ENCODE results near the gene GBA2.

The GBA2 gene

GRCh38 chr9:35728041-35728971 lies 20.7 kb downstream of the GBA2 start:
- H3K4me3 ChIP-seq (ENCODE audit: low read depth, low read length), result peak overlapping the region; percentile 35
- TF ChIP-seq CTCF (IDR thresholded peaks at IDR 0.05; ENCODE audit: borderline replicate concordance, insufficient read depth, low read depth, low read length), result no peak

GRCh38 chr9:35727676-35728040 lies 21.4 kb downstream of the GBA2 start:
- peak overlapping the region; percentile 35 for H3K4me3 ChIP-seq (ENCODE audit: low read depth, low read length)
- no peak for TF ChIP-seq CTCF (IDR thresholded peaks at IDR 0.05; ENCODE audit: borderline replicate concordance, insufficient read depth, low read depth, low read length)

GRCh38 chr9:35726931-35727330 lies 22.1 kb downstream of the GBA2 start:
- H3K4me3 ChIP-seq (ENCODE audit: low read depth, low read length), result no peak overlapping the region
- peak; percentile 35; the same call in 1 of the 2 replicates for TF ChIP-seq CTCF (IDR thresholded peaks at IDR 0.05; ENCODE audit: borderline replicate concordance, insufficient read depth, low read depth, low read length)

GRCh38 chr9:35725362-35725761 lies 23.7 kb downstream of the GBA2 start:
- 0 out of 2 replicates have a peak, but pooled peaks have one; percentile 3 for TF ChIP-seq CTCF (IDR thresholded peaks at IDR 0.05; ENCODE audit: borderline replicate concordance, insufficient read depth, low read depth, low read length)
- no peak overlapping the region for H3K4me3 ChIP-seq (ENCODE audit: low read depth, low read length)

GRCh38 chr9:35723908-35724307 lies 25.1 kb downstream of the GBA2 start:
- no peak overlapping the region for H3K4me3 ChIP-seq (ENCODE audit: low read depth, low read length)
- no peak for TF ChIP-seq CTCF (IDR thresholded peaks at IDR 0.05; ENCODE audit: borderline replicate concordance, insufficient read depth, low read depth, low read length)

GRCh38 chr9:35723426-35723825 lies 25.6 kb downstream of the GBA2 start:
- no peak overlapping the region for H3K4me3 ChIP-seq (ENCODE audit: low read depth, low read length)
- TF ChIP-seq CTCF (IDR thresholded peaks at IDR 0.05; ENCODE audit: borderline replicate concordance, insufficient read depth, low read depth, low read length), result no peak

- TF ChIP-seq CTCF (IDR thresholded peaks at IDR 0.05; ENCODE audit: borderline replicate concordance, insufficient read depth, low read depth, low read length), result no peak
- H3K4me3 ChIP-seq (ENCODE audit: low read depth, low read length), result no peak overlapping the region
Observed at GRCh38 chr9:35719546-35719945, 29.5 kb downstream of the GBA2 start.
